HepG2 (cell line): ENCODE results near the gene PIK3CB. TPM values are rescaled to one million over a fixed set of nuclear protein-coding genes. Genes with fewer than 3 reads are reported as not detected.
A peak's percentile ranks its signal among the peaks of the same experiment; 100 is the strongest.

ENCODE experiments used
- CEBPZ ChIP-seq: IDR thresholded peaks from 2 replicates; pipeline ENCODE4 v1.6.1; 2012; ENCODE audit warnings: low read length, improper control_type of control experiment
- IKZF1 ChIP-seq: fragments of 450-650 bp; IDR thresholded peaks from 2 replicates; pipeline ENCODE4 v1.7.1; 2016
- KDM5A ChIP-seq: fragments of 200-600 bp; sonication (generic); IDR thresholded peaks from 2 replicates; pipeline ENCODE4 v1.7.0; 2018; ENCODE audit warnings: antibody characterized with exemption, mild to moderate bottlenecking, low read length, borderline replicate concordance
- MATR3 ChIP-seq: sonication (generic); formaldehyde crosslinking; IDR thresholded peaks from 2 replicates; pipeline ENCODE4 v1.4.0; 2020; ENCODE audit warnings: missing genetic modification reagents
- MED1 ChIP-seq: sonication (generic); formaldehyde crosslinking; IDR thresholded peaks from 2 replicates; pipeline ENCODE4 v1.4.0; 2020; ENCODE audit warnings: missing genetic modification reagents
- NKX3-1 ChIP-seq: sonication (generic); formaldehyde crosslinking; IDR thresholded peaks from 2 replicates; pipeline ENCODE4 v1.5.0; 2020; ENCODE audit warnings: missing genetic modification reagents
- POLR2AphosphoS5 ChIP-seq: IDR thresholded peaks from 2 replicates; pipeline ENCODE4 v1.6.1; 2012; ENCODE audit warnings: low read depth, low read length
- RAD21 ChIP-seq: fragments of 450-650 bp; formaldehyde crosslinking; IDR thresholded peaks from 2 replicates; pipeline ENCODE4 v1.5.0; 2020; ENCODE audit warnings: mild to moderate bottlenecking
- SMAD1 ChIP-seq: sonication (generic); formaldehyde crosslinking; IDR thresholded peaks from 2 replicates; pipeline ENCODE4 v1.4.0; 2020; ENCODE audit warnings: missing genetic modification reagents, low read depth, mild to moderate bottlenecking, borderline replicate concordance
- SP5 ChIP-seq: IDR thresholded peaks from 2 replicates; pipeline ENCODE4 v1.6.1; 2016; ENCODE audit warnings: low read depth, borderline replicate concordance
- THAP8 ChIP-seq: sonication (generic); formaldehyde crosslinking; IDR thresholded peaks from 2 replicates; pipeline ENCODE4 v1.5.1; 2020; ENCODE audit warnings: missing genetic modification reagents, mild to moderate bottlenecking, borderline replicate concordance
- XRCC5 ChIP-seq: fragments of 200-400 bp; formaldehyde crosslinking; optimal IDR thresholded peaks from 2 replicates; pipeline ENCODE3; 2017; ENCODE audit warnings: mild to moderate bottlenecking, low read length
- ZNF142 ChIP-seq: sonication (generic); formaldehyde crosslinking; IDR thresholded peaks from 2 replicates; pipeline ENCODE4 v1.4.0; 2020; ENCODE audit warnings: missing genetic modification reagents
- ZNF180 ChIP-seq: sonication (generic); formaldehyde crosslinking; IDR thresholded peaks from 2 replicates; pipeline ENCODE4 v1.4.0; 2020; ENCODE audit warnings: low read depth, missing genetic modification reagents, borderline replicate concordance
- ZNF317 ChIP-seq: sonication (generic); formaldehyde crosslinking; IDR thresholded peaks from 2 replicates; pipeline ENCODE4 v1.5.0; 2020; ENCODE audit warnings: mild to moderate bottlenecking, missing genetic modification reagents
- ZNF451 ChIP-seq: sonication (generic); formaldehyde crosslinking; IDR thresholded peaks from 2 replicates; pipeline ENCODE4 v1.5.0; 2020; ENCODE audit warnings: mild to moderate bottlenecking, missing genetic modification reagents
- ZNF644 ChIP-seq: IDR thresholded peaks from 2 replicates; pipeline ENCODE4 v1.6.1; 2016; ENCODE audit warnings: low read depth
- ZNF670 ChIP-seq: sonication (generic); formaldehyde crosslinking; IDR thresholded peaks from 2 replicates; pipeline ENCODE4 v1.8.0; 2022; ENCODE audit warnings: mild to moderate bottlenecking, missing genetic modification reagents, borderline replicate concordance
- ZNF761 ChIP-seq: sonication (generic); formaldehyde crosslinking; conservative IDR thresholded peaks from 2 replicates; pipeline ENCODE4 v1.4.0; 2020; ENCODE audit warnings: mild to moderate bottlenecking, missing genetic modification reagents
- ZNF777 ChIP-seq: sonication (generic); formaldehyde crosslinking; IDR thresholded peaks from 2 replicates; pipeline ENCODE4 v1.4.0; 2020; ENCODE audit warnings: missing genetic modification reagents
- ZNF83 ChIP-seq: sonication (generic); formaldehyde crosslinking; IDR thresholded peaks from 2 replicates; pipeline ENCODE4 v1.4.0; 2020; ENCODE audit warnings: missing genetic modification reagents, mild to moderate bottlenecking, borderline replicate concordance
- polyA plus RNA-seq, 8 experiments: library from polyadenylated mRNA; depleted of rRNA in 3 of 8; stranded (reverse) in 7 of 8; unstranded in 1 of 8; fragments of >200 nt; fragmentation: Illumina TruSeq in 4 of 8; extraction: Trizol in 4 of 8; gene quantifications; 2 replicates each; pipeline versions ENCODE4 v1.2.1 to v1.2.3, GENCODE V29; 2011 to 2016; ENCODE audit warnings: low read depth in 4 of 8, missing spikeins in 1 of 8, mixed read lengths in 1 of 8; ENCODE audit not compliant: insufficient read depth in 1 of 8
- total RNA-seq, 5 experiments: library from RNA; depleted of rRNA; stranded (reverse); fragments of >200 nt; fragmentation: Illumina TruSeq; extraction: Trizol; gene quantifications; 2 replicates each; pipeline ENCODE4 v1.2.3, GENCODE V29; 2016; ENCODE audit warnings: low read depth in 1 of 5

Gene PIK3CB
- total and polyA plus RNA-seq, 2 of the 13 experiments (the other 11 are each of a cell fraction or from before 2014, with no cell fraction given), result 6.6 to 18.7 TPM

- no peak; the same call in 1 of the 2 replicates for TF ChIP-seq ZNF142 (CRISPR knock-in tag)
- no peak for TF ChIP-seq XRCC5
- peak; percentile 87 for TF ChIP-seq SP5 (CRISPR knock-in tag)
- no peak for TF ChIP-seq IKZF1
- no peak for TF ChIP-seq NKX3-1 (CRISPR knock-in tag)
- peak; percentile 68; the same call in 1 of the 2 replicates for TF ChIP-seq SMAD1
- no peak for TF ChIP-seq ZNF180 (CRISPR knock-in tag)
- no peak for TF ChIP-seq KDM5A
- peak; percentile 70 for TF ChIP-seq ZNF317 (CRISPR knock-in tag)
- no peak for TF ChIP-seq MATR3 (CRISPR knock-in tag)
- no peak; the same call in 1 of the 2 replicates for TF ChIP-seq ZNF451 (CRISPR knock-in tag)
- TF ChIP-seq CEBPZ, result no peak
- TF ChIP-seq ZNF670 (CRISPR knock-in tag), result no peak
- no peak; the same call in 1 of the 2 replicates for TF ChIP-seq ZNF644
- TF ChIP-seq ZNF761, result peak; percentile 76; the same call in 1 of the 2 replicates
- TF ChIP-seq MED1 (CRISPR knock-in tag), result peak; percentile 98
- peak; percentile 41; the same call in 1 of the 2 replicates for TF ChIP-seq RAD21 (CRISPR knock-in tag)
- TF ChIP-seq POLR2AphosphoS5, result peak; percentile 60
- TF ChIP-seq ZNF83 (CRISPR knock-in tag), result no peak
- TF ChIP-seq ZNF777 (CRISPR knock-in tag), result peak; percentile 60
- no peak for TF ChIP-seq THAP8 (CRISPR knock-in tag)
These were observed 28.4 kb upstream of the PIK3CB start (continued) for GRCh38 chr3:138862924-138863775.
